Esophagus squamous epithelium (tissue), 4 donors: ENCODE data around the gene PGM5.

Source experiments
- CTCF ChIP-seq, 6 experiments: fragments of 450-650 bp in 4 of 6; fragments of 200-600 bp in 2 of 6; sonication (generic) in 2 of 6; IDR thresholded peaks; one replicate each; pipeline ENCODE4 v1.5.1; 2016 to 2019; ENCODE audit warnings: antibody characterized with exemption in 6 of 6, mild to moderate bottlenecking in 4 of 6, moderate library complexity in 4 of 6
- POLR2A ChIP-seq, 4 donors: fragments of 450-650 bp; IDR thresholded peaks; one replicate each; pipeline ENCODE4 v1.6.1; 2017; ENCODE audit warnings: antibody characterized with exemption in 4 of 4, mild to moderate bottlenecking in 4 of 4, moderate library complexity in 3 of 4

GRCh38 chr9:68538200-68538599, 181.8 kb downstream of the PGM5 start:
- TF ChIP-seq POLR2A (IDR thresholded peaks at IDR 0.05) (no peak), CTCF (IDR thresholded peaks at IDR 0.05) (no peak)
